Measurements from ENCODE around the gene NUP188.

Gene NUP188

DNA sequence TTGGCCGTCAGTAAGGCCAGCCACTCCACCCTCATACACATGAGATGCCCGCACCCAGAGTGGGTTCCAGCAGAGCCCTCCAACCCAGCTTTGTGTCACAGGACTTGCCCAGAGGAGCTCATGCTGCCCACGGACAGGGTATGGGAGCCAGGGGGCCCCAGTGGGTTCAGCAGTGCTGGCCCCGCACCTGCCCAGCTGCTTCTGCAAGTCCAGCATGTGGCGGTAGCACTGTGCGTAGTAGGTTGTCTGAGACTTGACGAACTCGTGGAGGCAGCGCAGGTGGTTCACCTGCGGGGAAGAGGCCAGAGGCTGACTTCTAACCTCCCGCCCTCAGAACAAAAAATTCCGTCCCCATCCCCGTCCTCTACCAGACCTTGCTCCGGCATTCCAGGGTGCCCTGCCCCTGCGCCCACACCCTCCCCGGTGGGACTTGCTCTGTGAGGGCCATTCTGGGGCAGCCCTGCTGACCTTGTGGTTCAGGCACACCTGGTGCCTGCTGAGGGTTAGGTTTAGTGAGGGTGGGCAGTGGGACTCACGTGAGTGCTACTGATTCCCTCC lies 62.2 kb downstream of the NUP188 start:
- Histone ChIP-seq H3K9ac (ENCODE audit: low read depth, low read length) (no peak overlapping the region), H3K36me3 (ENCODE audit: insufficient read depth, low read length) (peaks cover 77% of the 10 kb centered on the region)

DNA sequence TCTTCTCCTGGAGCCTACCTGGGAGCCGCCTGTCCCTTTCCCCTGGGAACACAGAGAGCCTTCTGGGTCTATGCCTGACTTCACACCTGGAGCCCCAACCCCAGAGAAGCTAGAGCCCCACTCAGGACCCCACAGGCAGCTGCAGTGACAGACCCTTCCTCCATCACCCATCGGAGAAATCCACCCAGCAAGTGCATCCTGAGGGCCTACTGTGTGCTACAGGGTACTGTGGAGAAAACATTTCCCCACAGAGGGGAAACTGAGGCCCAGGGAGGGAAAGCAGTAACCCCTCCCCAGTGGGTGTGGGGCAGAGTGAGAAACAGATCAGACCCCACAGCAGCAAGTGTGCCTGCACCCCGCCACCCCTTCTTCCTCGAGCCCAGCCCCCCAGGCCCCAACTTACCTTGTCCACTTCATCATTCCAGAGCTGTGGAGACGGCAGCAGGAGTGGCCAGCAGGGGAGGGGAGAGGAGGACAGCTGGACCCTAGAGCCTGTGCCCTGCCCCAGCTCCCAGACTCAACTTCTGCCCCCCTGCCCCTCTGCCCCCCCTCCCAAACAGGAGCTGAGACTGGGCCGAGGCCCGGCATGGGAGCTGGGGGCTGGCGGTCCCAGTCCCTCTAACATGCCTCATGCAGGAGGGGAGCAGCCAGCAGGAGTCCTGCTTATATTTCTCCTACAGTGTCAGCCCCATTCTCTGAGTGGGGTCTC lies 62.9 kb downstream of the NUP188 start:
- WGBS: 95% methylated on average over 7 of the region's 8 CpGs
- H3K36me3 ChIP-seq (ENCODE audit: insufficient read depth, low read length): peaks cover 76% of the 10 kb centered on the region

More for the DNA sequence above, 62.2 kb downstream of the NUP188 start:
- WGBS: 96% methylated on average over 17 of the region's 17 CpGs
- no peaks in the 10 kb centered on the region for H3K4me1 ChIP-seq (ENCODE audit: insufficient read depth, low read length)
- no peak overlapping the region for H3K4me3 ChIP-seq (ENCODE audit: low read length)
- no peaks in the 10 kb centered on the region for H3K9me3 ChIP-seq (ENCODE audit: insufficient read depth, low read depth, low read length)
- H3K27me3 ChIP-seq (ENCODE audit: insufficient read depth, low read length): no peaks in the 10 kb centered on the region
- no peak overlapping the region for H3K27ac ChIP-seq (ENCODE audit: low read depth, low read length)

DNA sequence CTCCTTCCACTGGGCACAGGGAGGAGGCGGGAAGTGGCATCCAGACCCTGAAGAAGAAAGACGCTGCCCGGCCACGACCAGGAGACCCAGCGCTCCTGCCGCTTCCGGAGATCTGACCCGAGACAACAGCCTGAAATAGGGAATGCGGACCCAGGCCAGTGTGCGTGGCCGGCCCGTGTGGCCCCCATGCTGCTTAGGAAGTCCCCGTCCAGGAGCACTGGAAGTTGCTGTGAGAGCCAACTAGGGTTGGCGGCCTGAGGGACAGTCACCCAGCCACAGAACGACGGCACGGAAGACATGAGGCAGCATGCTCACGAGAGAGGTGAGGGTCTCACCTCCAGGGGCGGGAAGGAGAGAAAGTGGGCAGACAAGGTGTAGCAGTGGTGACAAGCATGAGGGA lies 63.7 kb downstream of the NUP188 start:
- no peaks in the 10 kb centered on the region for H3K27me3 ChIP-seq (ENCODE audit: insufficient read depth, low read length)
- no peaks in the 10 kb centered on the region for H3K4me1 ChIP-seq (ENCODE audit: insufficient read depth, low read length)
- no peaks in the 10 kb centered on the region for H3K9me3 ChIP-seq (ENCODE audit: insufficient read depth, low read depth, low read length)
- no peak overlapping the region for H3K4me3 ChIP-seq (ENCODE audit: low read length)
- no peak overlapping the region for H3K9ac ChIP-seq (ENCODE audit: low read depth, low read length)
- WGBS: 96% methylated on average over 19 of the region's 19 CpGs
- no peak overlapping the region for H3K27ac ChIP-seq (ENCODE audit: low read depth, low read length)
- H3K36me3 ChIP-seq (ENCODE audit: insufficient read depth, low read length): peaks cover 73% of the 10 kb centered on the region

More for the DNA sequence above, 62.9 kb downstream of the NUP188 start:
- Histone ChIP-seq H3K27ac (ENCODE audit: low read depth, low read length) (no peak overlapping the region), H3K4me3 (ENCODE audit: low read length) (no peak overlapping the region), H3K9me3 (ENCODE audit: insufficient read depth, low read depth, low read length) (no peaks in the 10 kb centered on the region), H3K4me1 (ENCODE audit: insufficient read depth, low read length) (no peaks in the 10 kb centered on the region), H3K27me3 (ENCODE audit: insufficient read depth, low read length) (no peaks in the 10 kb centered on the region), H3K9ac (ENCODE audit: low read depth, low read length) (no peak overlapping the region)

DNA sequence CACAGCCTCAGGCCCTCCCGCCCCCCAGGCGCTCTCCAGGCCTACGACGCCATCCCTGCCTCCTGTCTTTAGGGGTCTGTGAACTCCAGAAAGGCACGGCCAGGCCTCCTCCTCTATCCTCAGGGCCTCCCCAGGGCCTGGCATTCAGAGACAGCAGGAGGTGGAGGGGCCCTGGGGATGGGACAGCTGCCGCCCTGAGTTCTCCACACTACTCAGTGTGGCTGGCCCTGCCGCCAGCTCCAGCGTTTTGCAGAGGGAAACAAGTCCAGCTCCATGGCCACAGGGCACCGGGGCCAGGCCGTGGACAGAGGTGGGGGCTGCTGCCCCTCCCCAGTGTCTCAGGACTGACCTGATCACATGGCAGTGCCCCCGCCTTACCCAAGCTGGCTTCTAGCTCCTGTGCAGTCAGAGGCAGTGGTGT lies 64.3 kb downstream of the NUP188 start:
- no peaks in the 10 kb centered on the region for H3K4me1 ChIP-seq (ENCODE audit: insufficient read depth, low read length)
- H3K36me3 ChIP-seq (ENCODE audit: insufficient read depth, low read length): peaks cover 70% of the 10 kb centered on the region
- no peak overlapping the region for H3K27ac ChIP-seq (ENCODE audit: low read depth, low read length)
- no peak overlapping the region for H3K4me3 ChIP-seq (ENCODE audit: low read length)
- H3K27me3 ChIP-seq (ENCODE audit: insufficient read depth, low read length): no peaks in the 10 kb centered on the region
- H3K9me3 ChIP-seq (ENCODE audit: insufficient read depth, low read depth, low read length): no peaks in the 10 kb centered on the region
- WGBS: 86% methylated on average over 11 of the region's 11 CpGs
- no peak overlapping the region; the same call in 1 of the 2 replicates for H3K9ac ChIP-seq (ENCODE audit: low read depth, low read length)

DNA sequence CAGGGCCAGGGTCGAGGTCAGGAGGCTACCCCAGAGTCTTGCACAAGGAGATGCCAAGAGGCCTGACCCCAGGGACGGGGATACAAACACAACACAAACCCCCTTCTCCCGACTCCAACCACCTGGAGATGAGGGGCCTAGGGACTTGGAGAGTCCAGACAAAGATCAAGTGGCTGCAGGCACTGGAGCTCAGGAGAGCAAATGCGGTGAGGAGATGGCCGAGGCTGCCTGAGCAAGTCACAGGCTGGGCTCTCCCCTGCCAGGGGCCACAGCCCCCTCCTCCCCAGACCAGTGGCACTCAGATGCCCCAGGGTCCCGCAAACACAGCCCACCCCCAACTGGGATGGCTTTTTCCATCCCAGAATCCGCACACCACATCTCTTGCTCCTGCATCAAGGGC lies 64.8 kb downstream of the NUP188 start:
- Histone ChIP-seq H3K9ac (ENCODE audit: low read depth, low read length) (no peak overlapping the region), H3K4me1 (ENCODE audit: insufficient read depth, low read length) (no peaks in the 10 kb centered on the region), H3K4me3 (ENCODE audit: low read length) (no peak overlapping the region), H3K9me3 (ENCODE audit: insufficient read depth, low read depth, low read length) (no peaks in the 10 kb centered on the region), H3K36me3 (ENCODE audit: insufficient read depth, low read length) (peaks cover 69% of the 10 kb centered on the region), H3K27me3 (ENCODE audit: insufficient read depth, low read length) (no peaks in the 10 kb centered on the region), H3K27ac (ENCODE audit: low read depth, low read length) (no peak overlapping the region)
- WGBS: 95% methylated on average over 7 of the region's 7 CpGs

DNA sequence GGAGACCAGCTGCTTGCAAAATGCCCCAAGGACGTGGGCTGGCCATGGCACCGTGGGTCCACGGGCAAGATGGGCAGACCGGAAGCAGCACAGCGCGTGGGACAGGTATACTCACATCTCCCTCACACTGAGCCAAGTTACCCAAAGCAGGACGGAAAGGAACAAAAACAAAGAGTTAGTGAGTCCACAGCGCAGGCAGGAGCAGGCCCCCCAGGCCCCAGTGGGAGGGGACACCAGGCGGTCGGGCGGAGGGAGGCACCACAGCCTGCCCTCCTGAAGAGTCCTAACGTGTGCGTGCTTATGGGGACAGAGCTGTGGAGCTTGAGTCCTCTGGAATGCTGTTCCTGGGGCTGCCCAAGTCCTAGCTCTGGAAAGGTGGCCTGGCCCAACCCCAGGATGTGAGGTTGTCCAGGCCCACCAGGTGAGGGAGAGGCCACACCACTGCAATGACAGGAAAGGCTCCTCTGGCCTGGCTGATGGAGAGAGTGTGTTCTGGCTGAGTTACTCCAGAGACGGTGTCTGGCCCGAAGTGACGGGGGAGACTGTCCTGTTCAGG lies 65.5 kb downstream of the NUP188 start:
- Histone ChIP-seq H3K27ac (ENCODE audit: low read depth, low read length) (no peak overlapping the region), H3K9me3 (ENCODE audit: insufficient read depth, low read depth, low read length) (no peaks in the 10 kb centered on the region), H3K27me3 (ENCODE audit: insufficient read depth, low read length) (no peaks in the 10 kb centered on the region), H3K4me3 (ENCODE audit: low read length) (no peak overlapping the region), H3K4me1 (ENCODE audit: insufficient read depth, low read length) (no peaks in the 10 kb centered on the region), H3K36me3 (ENCODE audit: insufficient read depth, low read length) (peaks cover 62% of the 10 kb centered on the region), H3K9ac (ENCODE audit: low read depth, low read length) (no peak overlapping the region)
- 91% methylated on average over 16 of the region's 16 CpGs for WGBS

DNA sequence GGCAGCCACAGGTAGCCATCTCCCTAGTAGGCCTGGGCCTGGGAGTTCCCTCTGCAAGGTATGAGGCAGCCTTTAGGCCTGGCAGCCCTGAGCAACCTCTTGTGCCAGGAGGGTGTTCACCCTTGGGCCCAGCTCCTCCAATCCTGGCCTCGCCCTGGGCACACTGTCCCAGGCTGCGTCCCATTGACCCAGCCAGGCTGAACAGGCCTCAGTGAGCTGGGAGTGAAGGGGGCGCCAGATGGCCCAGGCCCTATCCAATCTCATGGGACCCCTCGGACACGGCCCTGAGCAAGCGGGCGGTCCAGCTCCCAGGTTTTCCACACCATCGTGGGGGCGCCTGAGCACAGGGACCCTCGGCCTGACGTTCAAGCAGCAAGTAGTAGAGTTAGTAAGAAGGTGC lies 66.2 kb downstream of the NUP188 start:
- Histone ChIP-seq H3K27ac (ENCODE audit: low read depth, low read length) (no peak overlapping the region; the same call in 1 of the 2 replicates), H3K9me3 (ENCODE audit: insufficient read depth, low read depth, low read length) (no peaks in the 10 kb centered on the region), H3K27me3 (ENCODE audit: insufficient read depth, low read length) (no peaks in the 10 kb centered on the region), H3K4me3 (ENCODE audit: low read length) (no peak overlapping the region), H3K36me3 (ENCODE audit: insufficient read depth, low read length) (peaks cover 56% of the 10 kb centered on the region), H3K4me1 (ENCODE audit: insufficient read depth, low read length) (no peaks in the 10 kb centered on the region), H3K9ac (ENCODE audit: low read depth, low read length) (no peak overlapping the region)
- 96% methylated on average over 11 of the region's 11 CpGs for WGBS

DNA sequence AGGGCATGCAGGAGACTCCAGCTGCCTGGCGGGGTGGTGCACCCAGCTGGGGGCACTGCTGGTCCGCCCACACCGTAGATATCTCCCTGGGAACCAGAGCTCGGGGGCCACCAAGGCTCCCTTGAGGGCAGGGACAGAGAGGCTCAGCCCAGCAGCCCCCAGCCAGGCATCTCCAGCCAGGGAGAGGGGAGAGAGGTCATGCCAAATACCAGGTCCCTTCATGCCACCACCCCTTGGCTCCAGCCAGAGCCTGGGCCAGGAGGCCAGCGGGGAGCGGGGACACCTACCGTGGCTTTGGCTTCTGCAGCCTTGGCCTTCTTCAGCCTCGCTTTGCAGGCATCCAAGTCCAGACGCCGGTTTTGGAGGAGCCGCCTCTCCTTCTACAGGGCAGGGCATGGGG lies 66.6 kb downstream of the NUP188 start:
- Histone ChIP-seq H3K4me3 (ENCODE audit: low read length) (no peak overlapping the region), H3K9me3 (ENCODE audit: insufficient read depth, low read depth, low read length) (no peaks in the 10 kb centered on the region), H3K4me1 (ENCODE audit: insufficient read depth, low read length) (no peaks in the 10 kb centered on the region), H3K27ac (ENCODE audit: low read depth, low read length) (no peak overlapping the region; the same call in 1 of the 2 replicates), H3K9ac (ENCODE audit: low read depth, low read length) (no peak overlapping the region), H3K27me3 (ENCODE audit: insufficient read depth, low read length) (no peaks in the 10 kb centered on the region), H3K36me3 (ENCODE audit: insufficient read depth, low read length) (peaks cover 58% of the 10 kb centered on the region)
- WGBS: 97% methylated on average over 11 of the region's 11 CpGs

DNA sequence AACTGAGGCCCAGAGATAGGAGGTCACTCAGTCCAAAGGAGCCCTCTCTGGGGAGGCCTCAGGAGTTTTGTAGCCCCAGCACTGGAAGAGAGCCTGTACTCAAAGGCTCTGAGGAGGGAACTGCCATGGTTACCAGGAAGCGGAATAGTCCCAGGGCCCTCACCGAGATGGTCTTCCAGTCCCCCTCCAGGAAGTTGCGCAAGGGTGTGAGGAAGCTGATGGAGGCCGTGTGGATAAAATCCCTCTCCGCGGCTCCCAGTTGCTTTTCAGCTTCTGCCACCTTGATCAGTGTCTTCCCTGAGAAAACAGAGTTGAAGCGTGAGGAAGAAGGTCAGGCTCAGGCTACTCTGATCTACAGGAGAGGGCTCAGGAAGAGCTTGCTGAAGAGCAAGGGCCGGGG lies 67.1 kb downstream of the NUP188 start:
- 95% methylated on average over 8 of the region's 8 CpGs for WGBS
- no peaks in the 10 kb centered on the region for H3K27me3 ChIP-seq (ENCODE audit: insufficient read depth, low read length)
- H3K36me3 ChIP-seq (ENCODE audit: insufficient read depth, low read length): peaks cover 59% of the 10 kb centered on the region
- H3K9ac ChIP-seq (ENCODE audit: low read depth, low read length): no peak overlapping the region
- no peaks in the 10 kb centered on the region for H3K9me3 ChIP-seq (ENCODE audit: insufficient read depth, low read depth, low read length)
- no peaks in the 10 kb centered on the region for H3K4me1 ChIP-seq (ENCODE audit: insufficient read depth, low read length)
- H3K27ac ChIP-seq (ENCODE audit: low read depth, low read length): no peak overlapping the region
- no peak overlapping the region for H3K4me3 ChIP-seq (ENCODE audit: low read length)

DNA sequence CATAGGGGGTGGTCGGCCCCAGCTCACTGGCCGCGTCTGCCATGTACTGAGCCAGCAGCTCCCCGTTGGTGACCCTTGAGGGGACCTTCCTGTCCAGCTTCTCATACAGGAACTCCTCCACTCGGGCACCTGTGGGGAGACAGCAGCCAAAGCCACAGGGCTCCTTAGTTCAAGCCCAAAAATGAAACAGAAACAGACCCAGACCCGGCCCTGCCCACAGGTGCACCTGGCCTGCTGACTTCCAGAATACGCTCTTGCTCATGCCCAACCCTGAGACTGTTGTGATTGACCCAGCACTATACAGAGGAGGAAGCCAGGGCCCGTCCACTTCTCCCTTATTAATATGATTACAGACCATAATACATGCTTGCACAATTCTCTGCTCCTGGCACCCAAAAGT lies 73.6 kb downstream of the NUP188 start:
- no peaks in the 10 kb centered on the region for H3K27me3 ChIP-seq (ENCODE audit: insufficient read depth, low read length)
- no peaks in the 10 kb centered on the region for H3K9me3 ChIP-seq (ENCODE audit: insufficient read depth, low read depth, low read length)
- H3K4me1 ChIP-seq (ENCODE audit: insufficient read depth, low read length): peaks cover 5% of the 10 kb centered on the region; the same call in 1 of the 2 replicates
- 91% methylated on average over 8 of the region's 8 CpGs for WGBS
- H3K9ac ChIP-seq (ENCODE audit: low read depth, low read length): no peak overlapping the region
- H3K27ac ChIP-seq (ENCODE audit: low read depth, low read length): no peak overlapping the region
- no peak overlapping the region for H3K4me3 ChIP-seq (ENCODE audit: low read length)
- H3K36me3 ChIP-seq (ENCODE audit: insufficient read depth, low read length): peaks cover 11% of the 10 kb centered on the region; the same call in 1 of the 2 replicates

DNA sequence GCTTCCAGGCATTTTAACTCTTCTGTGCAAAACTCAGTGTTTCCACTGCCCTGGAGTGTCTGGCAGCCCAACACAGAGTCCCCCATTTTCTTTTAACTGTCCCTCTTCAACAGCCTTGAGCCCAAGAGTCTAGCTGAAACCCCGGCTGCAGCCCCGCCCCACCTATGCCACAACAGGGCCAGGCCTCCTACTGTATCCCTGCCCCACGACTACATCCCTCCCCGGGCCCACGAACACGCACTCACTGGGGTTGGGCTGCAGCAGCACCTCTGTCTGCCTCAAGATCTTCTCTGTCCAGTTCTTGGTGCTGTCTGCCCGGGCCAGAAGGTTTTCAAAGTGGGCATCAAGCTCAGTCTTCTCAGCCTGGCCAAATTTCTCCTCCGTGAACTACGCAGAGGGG lies 74.5 kb downstream of the NUP188 start:
- 85% methylated on average over 9 of the region's 9 CpGs for WGBS
- Histone ChIP-seq H3K4me3 (ENCODE audit: low read length) (no peak overlapping the region), H3K4me1 (ENCODE audit: insufficient read depth, low read length) (peaks cover 10% of the 10 kb centered on the region; the same call in 1 of the 2 replicates), H3K27ac (ENCODE audit: low read depth, low read length) (no peak overlapping the region), H3K9ac (ENCODE audit: low read depth, low read length) (no peak overlapping the region), H3K9me3 (ENCODE audit: insufficient read depth, low read depth, low read length) (no peaks in the 10 kb centered on the region), H3K27me3 (ENCODE audit: insufficient read depth, low read length) (no peaks in the 10 kb centered on the region), H3K36me3 (ENCODE audit: insufficient read depth, low read length) (peaks cover 8% of the 10 kb centered on the region; the same call in 1 of the 2 replicates)
